ENCODE results near the gene ARCN1.

The ARCN1 gene

DNA sequence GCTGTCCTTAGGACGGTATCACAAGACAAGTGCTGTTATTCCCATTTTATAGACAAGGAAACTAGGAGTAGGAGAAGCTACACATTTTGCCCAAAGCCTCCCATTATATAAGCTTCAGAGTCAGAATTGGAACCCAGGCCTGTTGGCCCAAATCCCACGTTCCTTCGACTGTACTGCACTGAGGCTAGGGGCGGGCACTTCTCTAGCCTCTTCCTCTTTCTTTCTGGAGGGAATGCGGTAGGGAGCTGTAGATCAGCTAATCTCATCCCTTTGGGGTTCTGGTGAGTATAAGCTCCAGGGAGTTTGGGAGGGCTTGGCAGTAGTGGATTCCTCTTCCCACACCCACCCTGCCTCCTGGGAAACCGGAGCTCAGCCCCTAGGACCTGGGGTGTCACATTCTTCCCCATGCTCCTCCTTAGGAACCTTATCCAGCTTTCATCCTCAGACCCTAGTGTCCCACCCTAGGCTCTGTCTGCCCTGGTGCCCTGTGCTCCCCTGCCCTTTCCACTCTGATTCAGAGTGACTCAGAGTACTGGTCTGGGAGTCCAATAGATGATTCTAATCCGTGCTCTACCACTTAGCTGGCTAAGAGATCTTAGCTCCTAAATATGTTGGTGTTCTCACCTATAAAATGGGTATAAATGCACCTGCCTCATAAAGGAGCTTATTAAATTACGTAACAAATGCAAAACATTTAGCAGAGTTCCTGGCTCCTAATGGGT lies 64.5 kb downstream of the ARCN1 start:
- no peak for DNase-seq (ENCODE audit: low read depth)

DNA sequence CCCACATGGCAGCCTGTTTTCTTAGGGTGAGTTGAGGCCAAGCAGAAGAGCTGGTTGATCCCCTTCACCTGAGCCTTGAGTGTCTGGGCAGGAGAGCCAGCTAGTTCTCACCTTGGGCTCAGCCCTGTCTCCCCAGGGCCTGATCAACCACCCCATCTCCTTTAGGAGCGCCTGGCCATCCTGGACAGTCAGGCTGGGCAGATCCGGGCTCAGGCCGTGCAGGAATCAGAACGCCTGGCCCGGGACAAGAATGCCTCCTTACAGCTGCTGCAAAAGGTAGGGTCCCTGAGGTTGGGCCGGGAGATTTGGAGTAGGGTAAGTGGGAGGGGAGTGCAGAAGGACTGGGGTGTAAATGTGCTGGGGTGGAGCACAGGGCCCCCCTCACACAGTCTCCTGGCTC lies 66.5 kb downstream of the ARCN1 start:
- no peak for DNase-seq (ENCODE audit: low read depth)

DNA sequence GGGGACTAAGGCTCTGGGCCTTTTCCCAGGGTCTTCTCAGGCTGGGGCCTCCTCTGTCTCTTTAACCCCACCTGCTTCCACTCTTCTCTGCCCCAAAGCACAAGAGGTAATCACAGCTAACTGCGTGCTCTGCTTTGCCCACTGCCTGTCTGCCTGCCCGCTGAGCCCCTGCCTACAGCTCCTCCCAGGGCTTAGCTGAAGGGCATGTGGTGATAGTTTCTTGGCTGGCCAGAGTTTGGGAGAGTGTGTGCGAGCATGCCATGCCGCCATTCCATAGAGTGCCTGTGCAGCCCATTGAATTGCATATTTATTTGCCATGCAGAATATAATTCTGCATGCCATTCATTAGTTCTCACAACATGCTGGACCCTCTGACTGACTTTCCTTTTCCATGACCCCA lies 67.7 kb downstream of the ARCN1 start:
- no peak for DNase-seq (ENCODE audit: low read depth)

DNA sequence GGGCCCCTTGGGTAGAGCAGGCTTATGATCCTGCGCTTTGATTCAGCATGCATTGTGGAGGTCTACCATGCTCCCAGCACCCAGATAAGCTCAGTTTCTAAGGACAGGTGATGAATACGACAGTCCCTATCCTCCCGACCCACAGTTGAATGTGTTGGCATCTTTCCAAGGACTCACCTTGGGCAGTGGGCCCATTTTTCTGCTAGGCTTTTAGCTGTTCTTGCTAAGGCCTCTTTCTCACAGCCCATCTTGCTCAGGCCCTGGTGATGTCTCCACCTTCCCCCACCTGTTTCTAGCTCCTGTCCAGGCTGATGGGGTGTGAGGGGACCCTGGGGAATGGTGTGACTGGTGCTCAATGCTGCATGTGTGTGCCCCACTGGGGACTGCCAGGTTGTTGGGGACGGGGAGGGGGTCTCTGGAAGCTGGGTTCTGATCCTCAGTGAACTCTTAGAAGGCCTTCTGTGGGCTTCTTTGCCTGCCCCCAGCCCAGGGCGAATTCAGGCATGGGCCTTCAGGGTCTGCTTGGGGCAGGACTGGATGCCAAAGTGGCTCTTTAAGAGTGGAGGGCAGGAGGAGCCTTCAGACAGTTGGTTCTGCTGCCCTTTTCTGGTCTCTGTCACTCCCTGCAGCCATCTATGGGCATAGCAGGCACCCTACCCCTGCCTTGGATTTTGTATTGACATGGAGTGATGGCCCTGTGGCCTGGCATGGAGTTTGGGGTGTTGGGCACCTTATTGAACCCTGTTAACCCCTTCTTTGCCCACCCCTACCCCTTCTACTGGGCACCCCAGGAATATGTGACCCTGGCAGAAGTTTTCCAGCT lies 68.3 kb downstream of the ARCN1 start:
- DNase-seq (ENCODE audit: low read depth): no peak

DNA sequence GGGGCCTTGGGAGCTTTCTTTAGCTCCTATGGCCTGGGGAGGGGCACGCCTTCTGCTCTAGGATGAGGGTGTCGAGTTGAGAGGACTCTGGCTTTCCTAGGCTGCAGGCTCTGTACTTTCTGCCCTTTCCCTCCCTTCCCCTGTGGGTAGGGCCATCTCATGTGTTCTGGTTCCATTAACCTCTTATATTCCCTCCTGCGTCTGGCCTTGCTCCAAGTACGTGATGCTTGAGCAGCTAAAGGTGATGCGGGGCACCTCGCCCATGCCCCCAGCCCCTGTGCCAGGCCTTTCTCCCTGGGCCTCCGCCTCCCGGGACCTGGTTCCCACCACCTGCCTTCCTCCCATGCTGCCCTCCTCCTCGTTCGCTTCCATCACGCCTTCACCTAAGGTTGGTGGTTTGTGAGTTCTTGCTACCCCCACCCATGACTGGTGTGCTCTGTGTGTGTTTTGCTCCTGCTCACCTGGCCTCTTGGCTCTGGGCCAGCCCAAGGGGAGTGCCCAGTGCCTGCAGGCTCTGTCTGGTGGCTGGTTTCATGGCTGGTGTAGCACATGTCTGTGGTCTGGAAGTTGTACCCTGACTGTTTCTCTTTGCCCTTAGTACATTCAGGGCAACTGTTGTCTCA lies 69.3 kb downstream of the ARCN1 start:
- no peak for DNase-seq (ENCODE audit: low read depth)

DNA sequence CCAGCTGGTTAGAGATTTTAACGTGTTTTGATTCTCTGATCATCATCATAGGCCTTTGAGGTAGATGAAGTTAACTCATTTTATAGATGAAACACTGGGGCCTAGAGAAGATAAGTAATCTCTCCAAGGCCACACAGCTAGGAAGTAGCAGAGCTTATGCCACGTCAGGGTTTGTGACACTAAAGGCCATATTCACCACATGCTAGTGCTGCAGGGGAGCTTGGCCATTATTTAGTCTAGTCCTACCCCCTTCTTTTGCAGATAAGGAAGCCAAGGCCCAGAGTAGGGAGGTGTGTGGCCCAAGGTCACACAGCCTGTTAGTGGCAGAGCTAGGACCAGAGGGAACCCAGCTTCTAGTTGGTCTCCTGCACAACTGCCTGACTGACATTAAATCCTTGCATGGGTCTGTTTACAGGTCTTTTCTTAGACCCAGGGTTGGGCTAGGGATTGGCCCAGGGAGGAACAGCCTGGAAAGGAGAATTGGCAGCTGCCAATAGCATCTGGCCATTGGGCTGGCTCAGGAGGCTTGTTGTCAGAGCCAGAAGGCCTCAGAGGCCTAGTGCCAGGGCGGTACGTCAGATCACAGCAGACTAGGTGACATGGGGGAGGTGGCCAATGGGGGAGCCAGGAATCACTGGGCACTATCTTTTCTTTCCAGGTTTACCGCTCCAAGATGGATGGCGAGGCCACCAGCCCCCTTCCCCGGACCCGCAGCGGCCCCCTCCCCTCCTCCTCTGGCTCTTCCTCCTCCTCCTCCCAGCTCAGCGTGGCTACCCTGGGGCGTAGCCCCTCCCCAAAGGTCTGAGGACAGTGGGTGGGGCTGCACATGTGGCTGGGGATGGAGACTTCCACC lies 71.2 kb downstream of the ARCN1 start:
- DNase-seq (ENCODE audit: low read depth): no peak

DNA sequence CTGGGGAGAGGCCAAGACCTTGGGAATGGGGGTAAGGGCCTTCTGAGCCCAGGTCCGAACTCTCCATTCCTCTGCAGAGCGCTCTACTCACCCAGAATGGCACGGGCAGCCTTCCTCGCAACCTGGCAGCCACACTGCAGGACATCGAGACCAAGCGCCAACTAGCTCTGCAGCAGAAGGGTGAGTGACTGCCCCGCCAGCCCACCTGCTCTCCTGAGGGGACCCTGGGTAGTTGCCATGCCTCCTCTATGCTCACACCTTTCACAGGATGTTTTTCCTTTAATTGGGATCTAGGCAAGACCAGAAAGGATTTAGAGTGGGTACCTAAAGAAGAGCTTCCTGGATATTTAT lies 71.8 kb downstream of the ARCN1 start:
- no peak for DNase-seq (ENCODE audit: low read depth)

DNA sequence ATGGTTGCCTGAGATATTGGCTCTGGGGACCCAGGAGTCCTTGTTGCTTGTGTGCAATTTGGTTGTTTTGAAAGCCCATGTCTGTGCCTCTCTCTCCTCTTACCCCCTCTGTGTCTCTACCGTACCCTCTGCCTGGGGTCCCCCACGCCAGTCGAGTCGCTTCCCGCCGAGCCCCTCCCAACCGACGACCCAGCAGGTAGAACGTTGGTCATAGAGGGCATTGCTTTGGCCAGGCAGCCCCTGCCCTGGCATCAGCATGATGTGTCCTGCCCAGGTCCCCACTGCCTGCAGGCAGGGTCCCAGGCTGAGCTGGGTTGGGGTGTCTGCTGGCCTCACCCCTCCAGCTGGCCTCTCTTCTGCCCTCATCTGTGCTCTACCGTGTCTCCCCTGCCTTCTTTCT lies 72.3 kb downstream of the ARCN1 start:
- DNase-seq (ENCODE audit: low read depth): no peak

DNA sequence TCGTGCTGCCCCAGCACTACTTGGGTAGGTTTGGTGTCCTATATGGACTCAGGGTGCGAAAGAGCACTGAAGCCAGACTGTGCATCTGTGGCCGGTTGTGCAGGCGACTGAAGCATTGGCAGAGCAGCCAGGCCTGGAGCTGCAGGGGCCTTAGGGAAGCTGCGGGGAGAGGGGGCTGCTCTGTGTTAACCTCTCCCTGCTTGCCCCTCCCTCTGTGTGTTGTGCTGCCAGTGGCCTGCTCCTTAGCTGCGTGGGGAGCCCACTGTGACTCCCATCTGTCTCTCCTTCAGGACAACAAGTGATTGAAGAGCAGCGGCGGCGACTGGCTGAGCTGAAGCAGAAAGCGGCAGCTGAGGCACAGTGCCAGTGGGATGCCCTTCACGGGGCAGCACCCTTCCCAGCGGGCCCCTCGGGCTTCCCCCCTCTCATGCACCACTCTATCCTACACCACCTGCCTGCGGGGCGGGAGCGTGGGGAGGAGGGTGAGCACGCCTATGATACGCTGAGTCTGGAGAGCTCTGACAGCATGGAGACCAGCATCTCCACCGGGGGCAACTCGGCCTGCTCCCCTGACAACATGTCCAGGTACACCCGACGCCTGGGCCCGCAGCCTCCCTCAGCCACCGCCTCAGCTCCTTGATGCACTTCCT lies 73.0 kb downstream of the ARCN1 start:
- no peak for DNase-seq (ENCODE audit: low read depth)

DNA sequence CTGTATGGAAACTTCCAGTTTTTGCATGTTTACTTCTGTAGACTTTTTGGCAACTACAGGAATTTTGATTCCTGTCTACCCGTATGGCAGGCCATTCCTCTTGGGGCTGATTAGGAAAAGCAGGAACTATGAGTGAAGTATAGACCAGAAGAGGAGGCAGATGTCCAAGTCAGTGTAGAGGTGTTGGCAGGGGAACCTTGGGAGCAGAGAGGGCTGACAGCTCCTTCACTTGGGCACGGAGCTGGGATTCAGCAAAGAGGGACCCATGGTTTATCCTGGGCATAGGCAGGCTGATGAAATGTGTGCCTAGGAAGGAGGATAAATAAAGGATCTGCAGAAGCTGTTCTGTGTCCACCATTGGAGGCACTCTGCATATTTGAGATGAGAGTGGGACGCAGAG lies 74.2 kb downstream of the ARCN1 start:
- no peak for DNase-seq (ENCODE audit: low read depth)

DNA sequence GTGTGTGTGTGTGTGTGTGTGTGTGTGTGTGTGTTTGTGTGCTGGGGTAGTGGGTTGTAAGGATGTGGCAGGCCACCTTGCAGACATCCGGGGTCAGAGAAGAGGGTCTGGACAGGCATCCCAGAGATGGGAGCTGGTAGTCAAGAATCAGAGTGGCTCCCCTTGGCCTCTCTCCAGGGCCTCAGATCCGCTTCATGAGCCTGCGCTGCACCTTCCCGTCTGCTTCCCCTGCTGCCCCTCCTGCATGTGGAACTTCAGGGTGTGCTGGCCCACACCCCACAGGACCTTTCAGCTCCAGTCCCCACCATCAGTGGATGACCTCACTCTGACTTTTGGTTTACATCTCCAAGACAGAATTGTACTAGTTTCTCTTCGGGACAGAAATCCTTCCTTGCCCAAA lies 76.1 kb downstream of the ARCN1 start:
- DNase-seq (ENCODE audit: low read depth): no peak

DNA sequence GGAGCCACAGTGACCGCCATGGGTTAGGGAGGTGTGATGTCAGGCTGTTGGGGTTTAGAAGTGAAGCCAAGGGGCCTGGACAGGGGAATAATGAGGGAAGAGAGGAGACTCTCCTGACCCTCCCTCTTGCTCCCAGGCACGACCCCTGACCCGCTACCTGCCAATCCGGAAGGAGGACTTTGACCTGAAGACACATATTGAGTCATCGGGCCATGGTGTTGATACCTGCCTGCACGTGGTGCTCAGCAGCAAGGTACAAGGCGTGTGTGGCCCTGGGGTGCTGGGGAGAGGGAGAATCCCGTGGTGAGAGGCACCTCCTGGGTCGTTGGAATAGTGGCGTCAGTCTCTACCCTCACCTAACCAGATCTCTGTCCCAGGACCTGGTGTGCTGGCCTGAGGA lies 77.7 kb downstream of the ARCN1 start:
- no peak for DNase-seq (ENCODE audit: low read depth)

DNA sequence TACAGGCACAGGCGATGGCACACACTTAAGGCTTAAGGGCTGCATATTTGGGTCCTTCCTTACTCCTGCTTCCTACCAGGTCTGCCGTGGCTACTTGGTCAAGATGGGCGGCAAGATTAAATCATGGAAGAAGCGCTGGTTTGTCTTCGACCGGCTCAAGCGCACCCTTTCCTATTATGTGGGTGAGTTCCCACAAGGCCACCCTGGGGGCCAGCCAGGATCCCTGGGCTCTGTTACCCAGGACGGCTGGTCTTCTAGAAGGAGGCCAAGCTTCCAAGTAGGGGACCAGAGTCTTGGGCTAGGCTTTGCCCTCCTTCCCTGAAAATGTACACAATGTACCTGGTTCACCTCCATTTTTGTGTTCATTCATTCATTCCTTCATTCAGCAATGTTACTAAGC lies 78.2 kb downstream of the ARCN1 start:
- DNase-seq (ENCODE audit: low read depth): no peak

DNA sequence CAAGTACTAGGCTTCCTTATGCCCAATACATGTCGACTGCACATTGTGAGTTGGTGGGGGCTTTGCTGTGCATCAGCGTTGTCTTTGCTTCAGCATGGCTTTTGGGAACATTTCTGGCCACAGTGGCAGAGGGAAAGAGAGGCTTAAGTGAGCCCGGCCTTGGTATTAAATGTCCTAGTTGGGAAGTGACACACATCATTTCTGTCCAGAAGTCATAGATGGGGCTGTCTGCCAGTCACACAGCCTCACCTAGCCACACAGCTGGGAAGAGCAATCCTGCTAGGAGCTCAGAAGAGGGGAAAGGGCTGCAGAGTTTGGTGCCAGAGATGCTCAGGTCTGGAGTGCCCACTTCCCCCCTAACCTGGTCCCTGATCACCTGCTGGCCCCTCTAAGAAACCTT lies 79.6 kb downstream of the ARCN1 start:
- no peak for DNase-seq (ENCODE audit: low read depth)

Data from T follicular helper cell (primary cell).